NCI-H2227 (cell line): ENCODE data around the gene OR10G2.

Experiments used
- DNase-seq: peaks from one replicate; lab custom pipeline; 2025; ENCODE audit not compliant: unreplicated experiment; lab: John Stamatoyannopoulos, UW

OR10G2 gene

DNA sequence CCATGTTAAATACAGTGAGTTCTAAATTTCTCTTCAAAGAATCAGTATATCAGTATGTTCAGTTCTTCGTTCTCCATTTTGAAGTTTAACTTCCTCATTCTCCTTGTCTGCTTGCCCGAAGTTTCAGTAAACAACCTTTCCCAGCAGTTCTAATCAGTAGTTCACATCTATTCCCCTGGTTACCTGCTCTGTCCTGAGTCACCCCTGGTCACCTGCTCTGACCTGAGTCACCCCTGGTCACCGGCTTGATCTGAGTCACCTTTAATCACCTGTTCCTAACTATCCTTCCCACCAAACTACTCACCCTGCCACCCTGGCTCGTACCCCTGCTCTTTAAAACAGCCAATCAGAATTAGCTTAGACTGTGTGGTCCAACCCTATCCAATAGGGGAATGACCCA is 45.4 kb downstream of the OR10G2 start:
- no peak for DNase-seq
